ENCODE measurements around the gene LRRC25. TPM values are rescaled to one million over a fixed set of nuclear protein-coding genes. Genes with fewer than 3 reads are reported as not detected.

The LRRC25 gene
- total RNA-seq, 1 donor from 2014 or later: not detected

- peaks cover 40% of the 10 kb centered on the region for H3K27me3 Mint-ChIP-seq (ENCODE audit: low read depth)
- no peaks in the 10 kb centered on the region for H3K9me3 Mint-ChIP-seq
- DNase-seq (ENCODE audit: low read depth, low spot score): peak; percentile 67
- no peak within 1 kb of the TSS for H3K27ac Mint-ChIP-seq (ENCODE audit: unreplicated experiment)
- peaks cover 49% of the 10 kb centered on the region for H3K4me1 Mint-ChIP-seq
- H3K36me3 Mint-ChIP-seq (ENCODE audit: low read depth): no peaks in the 10 kb centered on the region
- peak within 1 kb of the TSS; percentile 89 for H3K4me3 Mint-ChIP-seq
- TF ChIP-seq CTCF (conservative IDR thresholded peaks at IDR 0.05): peak; percentile 58
These were observed 21.8 kb upstream of the LRRC25 start, which contains the start of gene SSBP4 for GRCh38 chr19:18419195-18419698. TSS of gene SSBP4 (plus strand) at chr19:18419398. CDS start at chr19:18419649, 251 bp downstream.

GRCh38 chr19:18418483-18419194 is 21.2 kb upstream of the LRRC25 start:
- no peaks in the 10 kb centered on the region for H3K9me3 Mint-ChIP-seq
- no peak for DNase-seq (ENCODE audit: low read depth, low spot score)

GRCh38 chr19:18418029-18418482 is 20.6 kb upstream of the LRRC25 start:
- DNase-seq (ENCODE audit: low read depth, low spot score): no peak
- peak overlapping the region; percentile 35 for H3K27ac Mint-ChIP-seq (ENCODE audit: unreplicated experiment)
- H3K27me3 Mint-ChIP-seq (ENCODE audit: low read depth): peaks cover 46% of the 10 kb centered on the region
- peak overlapping the region; percentile 87 for H3K4me3 Mint-ChIP-seq
- no peaks in the 10 kb centered on the region for H3K9me3 Mint-ChIP-seq
- H3K36me3 Mint-ChIP-seq (ENCODE audit: low read depth): no peaks in the 10 kb centered on the region
- TF ChIP-seq CTCF (conservative IDR thresholded peaks at IDR 0.05): no peak
- H3K4me1 Mint-ChIP-seq: peaks cover 44% of the 10 kb centered on the region

More at GRCh38 chr19:18418483-18419194, 21.2 kb upstream of the LRRC25 start:
- no peak overlapping the region for H3K27ac Mint-ChIP-seq (ENCODE audit: unreplicated experiment)
- H3K27me3 Mint-ChIP-seq (ENCODE audit: low read depth): peaks cover 44% of the 10 kb centered on the region
- TF ChIP-seq CTCF (conservative IDR thresholded peaks at IDR 0.05): no peak
- H3K4me1 Mint-ChIP-seq: peaks cover 46% of the 10 kb centered on the region
- H3K4me3 Mint-ChIP-seq: peak overlapping the region; percentile 87
- no peaks in the 10 kb centered on the region for H3K36me3 Mint-ChIP-seq (ENCODE audit: low read depth)

DNA sequence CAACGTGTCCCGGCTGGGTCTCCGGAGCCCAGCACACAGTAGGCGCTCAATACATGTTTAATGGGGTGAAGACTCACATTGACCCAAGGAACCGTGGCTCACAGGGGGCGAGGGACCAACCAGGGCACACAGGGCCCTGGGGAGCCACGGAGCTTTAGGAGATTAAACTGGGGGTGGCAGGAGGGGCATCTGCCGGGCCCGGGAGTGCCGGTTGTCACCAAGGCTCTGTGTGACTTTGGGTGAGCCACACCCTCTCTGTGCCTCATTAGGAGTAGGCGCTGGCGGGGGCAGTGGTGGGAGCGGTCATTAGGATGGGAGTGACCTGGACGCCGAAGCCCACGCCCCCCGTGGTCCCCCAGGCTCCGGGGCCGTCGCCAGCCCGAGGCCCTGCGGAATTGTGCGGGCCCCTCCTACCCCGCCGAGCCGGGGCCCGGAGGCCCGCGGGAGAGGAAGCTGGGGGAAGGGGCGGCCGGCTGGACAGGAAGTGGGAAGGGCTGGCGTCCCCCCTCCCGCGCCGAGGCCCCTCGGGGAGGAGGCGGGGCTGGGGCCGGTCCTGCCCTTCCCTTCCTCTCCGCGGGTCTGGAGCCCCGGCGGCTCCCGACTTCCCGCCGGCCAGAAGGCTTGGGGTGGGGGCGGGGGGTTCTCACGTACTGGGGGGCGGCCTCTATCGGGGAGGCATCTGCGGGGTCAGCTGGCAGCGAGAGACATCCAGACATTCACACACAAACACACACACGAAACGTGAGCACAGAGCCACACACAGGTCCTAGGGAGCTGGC is 20.0 kb upstream of the LRRC25 start:
- Mint-ChIP-seq H3K4me3 (peak overlapping the region; percentile 87), H3K27me3 (ENCODE audit: low read depth) (peaks cover 52% of the 10 kb centered on the region), H3K27ac (ENCODE audit: unreplicated experiment) (peak overlapping the region; percentile 93), H3K4me1 (peaks cover 40% of the 10 kb centered on the region), H3K9me3 (no peaks in the 10 kb centered on the region), H3K36me3 (ENCODE audit: low read depth) (no peaks in the 10 kb centered on the region)
- TF ChIP-seq CTCF (conservative IDR thresholded peaks at IDR 0.05): no peak
- DNase-seq (ENCODE audit: low read depth, low spot score): peak; percentile 65

- H3K4me3 Mint-ChIP-seq: peak overlapping the region; percentile 85
- H3K36me3 Mint-ChIP-seq (ENCODE audit: low read depth): no peaks in the 10 kb centered on the region
- peaks cover 40% of the 10 kb centered on the region for H3K4me1 Mint-ChIP-seq
- H3K27me3 Mint-ChIP-seq (ENCODE audit: low read depth): peaks cover 55% of the 10 kb centered on the region
- H3K27ac Mint-ChIP-seq (ENCODE audit: unreplicated experiment): peak overlapping the region; percentile 98
- peak; percentile 71 for DNase-seq (ENCODE audit: low read depth, low spot score)
- TF ChIP-seq CTCF (conservative IDR thresholded peaks at IDR 0.05): no peak
- H3K9me3 Mint-ChIP-seq: no peaks in the 10 kb centered on the region
These were observed 19.4 kb upstream of the LRRC25 start for GRCh38 chr19:18416778-18417249.

All from neural crest cell (in vitro differentiated cells).